ENCODE measurements around the gene NTNG1. TPM values are rescaled to one million over a fixed set of nuclear protein-coding genes. Genes with fewer than 3 reads are reported as not detected.

NTNG1 gene
- total and polyA plus RNA-seq, 2 of the 4 experiments (the other 2 are of a cell fraction) = 1.2 to 2.3 TPM

GRCh38 chr1:107244709-107245500, 104.1 kb downstream of the NTNG1 start:
- no peak overlapping the region for H3K14ac ChIP-seq (replicated peaks; ENCODE audit: low read depth, low read length)
- no peak overlapping the region for H2BK120ac ChIP-seq (ENCODE audit: low read depth, low read length)
- dilution Hi-C loops (cut with HindIII; ENCODE audit: low sequenced_read_pairs, unreplicated experiment) (no loop called here), intact Hi-C loops (cut with micrococcal nuclease) (no loop called here), in situ Hi-C loops (cut with MboI; ENCODE audit: low sequenced_read_pairs) (no loop called here)
- H3K27ac ChIP-seq (ENCODE audit: insufficient read depth, low read length) = no peak overlapping the region
- no TSS peak for BruUV-seq (replicated peaks)
- H2BK15ac ChIP-seq (ENCODE audit: low read depth, low read length) = no peak overlapping the region
- H3K9me1 ChIP-seq (ENCODE audit: insufficient read depth, low read length) = no peaks in the 10 kb centered on the region
- H4K20me1 ChIP-seq (ENCODE audit: insufficient read depth, low read length) = no peaks in the 10 kb centered on the region
- no peaks in the 10 kb centered on the region for H3K4me1 ChIP-seq (ENCODE audit: control insufficient read depth, insufficient read depth, low read length)
- TF ChIP-seq SMC3 (IDR thresholded peaks at IDR 0.05; ENCODE audit: low read depth, low read length) (no peak), NFE2L2 (IDR thresholded peaks at IDR 0.05; ENCODE audit: low read depth, low read length) (no peak), POLR2A (IDR thresholded peaks at IDR 0.05; ENCODE audit: low read depth, low read length) (no peak), ELK1 (IDR thresholded peaks at IDR 0.05; ENCODE audit: borderline replicate concordance, low read depth, low read length) (no peak), USF2 (IDR thresholded peaks at IDR 0.05; ENCODE audit: low read depth, low read length) (no peak), BHLHE40 (IDR thresholded peaks at IDR 0.05; ENCODE audit: low read depth, low read length) (no peak), RFX5 (IDR thresholded peaks at IDR 0.05; ENCODE audit: low read depth, low read length) (no peak), MAZ (IDR thresholded peaks at IDR 0.05; ENCODE audit: borderline replicate concordance, low read depth, low read length) (no peak)
- no peak overlapping the region for H2AK5ac ChIP-seq (ENCODE audit: low read depth, low read length)
- no peak overlapping the region for H2BK20ac ChIP-seq (ENCODE audit: low read depth, low read length)
- H4K8ac ChIP-seq (ENCODE audit: low read depth in 2 of 2, low read length in 2 of 2) = no peak overlapping the region
- H3K4me3 ChIP-seq (ENCODE audit: insufficient read depth, low read depth, low read length) = no peak overlapping the region
- no peak overlapping the region for H3K18ac ChIP-seq (ENCODE audit: low read depth, low read length)
- H3K4me2 ChIP-seq (ENCODE audit: low read depth, low read length) = no peak overlapping the region
- H3K9me3 ChIP-seq (ENCODE audit: control insufficient read depth, insufficient read depth, low read length) = no peaks in the 10 kb centered on the region
- ChIA-PET POLR2A (ENCODE audit: unreplicated experiment) (no interaction called here), CTCF (no interaction called here)
- 50% methylated on average over 1 of the region's 7 CpGs; no CpG with 5 or more reads in 1 of the 2 experiments for WGBS, 2 experiments (ENCODE audit: extremely low coverage in 2 of 2, insufficient read length in 1 of 2)
- no peak overlapping the region for H2BK5ac ChIP-seq (ENCODE audit: low read depth, low read length, poor library complexity, severe bottlenecking)
- H3K56ac ChIP-seq (ENCODE audit: extremely low read depth, insufficient read depth, low read length) = no peak overlapping the region
- no peak overlapping the region for H4K91ac ChIP-seq (ENCODE audit: insufficient read depth, low read depth, low read length)
- no peak overlapping the region for H3K23ac ChIP-seq (ENCODE audit: low read depth, low read length)
- H3K79me1 ChIP-seq (ENCODE audit: low read depth in 1 of 2, low read length in 2 of 2) = no peaks in the 10 kb centered on the region
- DNase-seq = no peak
- H3K27me3 ChIP-seq (ENCODE audit: control insufficient read depth, insufficient read depth, low read length) = no peaks in the 10 kb centered on the region
- H3K9ac ChIP-seq (ENCODE audit: low read depth, low read length) = no peak overlapping the region
- no peak overlapping the region for H2AK9ac ChIP-seq (replicated peaks; ENCODE audit: low read depth, low read length, poor library complexity)
- H3K4ac ChIP-seq (ENCODE audit: low read depth, low read length) = no peak overlapping the region
- ATAC-seq (ENCODE audit: low read depth) = no peak
- no peak overlapping the region for H2AFZ ChIP-seq (replicated peaks; ENCODE audit: low read length, poor library complexity)
- no peak overlapping the region for H4K5ac ChIP-seq (ENCODE audit: low read depth, low read length)
- no peaks in the 10 kb centered on the region for H3K36me3 ChIP-seq (ENCODE audit: control insufficient read depth, insufficient read depth, low read length)

Data from IMR-90 (cell line).